T47D (cell line): Measurements from ENCODE around the gene CYP46A1.

Experiments used
- DNase-seq, 2 experiments: peaks; one replicate each; pipeline versions ENCODE4 v3.0.0 to v3.0.0-alpha.2; 2011 to 2012; ENCODE audit warnings: low read depth in 1 of 2, low spot score in 1 of 2
- JUND ChIP-seq: IDR thresholded peaks from 2 replicates; pipeline ENCODE4 v1.6.1; 2012; ENCODE audit warnings: low read depth
- in situ Hi-C: cut with HindIII; loops from 2 replicates; pipeline ENCODE4 v1.10.0; 2016; ENCODE audit warnings: low sequenced_read_pairs, low pct_unique_long_range_greater_than_20kb

CYP46A1 gene

DNA sequence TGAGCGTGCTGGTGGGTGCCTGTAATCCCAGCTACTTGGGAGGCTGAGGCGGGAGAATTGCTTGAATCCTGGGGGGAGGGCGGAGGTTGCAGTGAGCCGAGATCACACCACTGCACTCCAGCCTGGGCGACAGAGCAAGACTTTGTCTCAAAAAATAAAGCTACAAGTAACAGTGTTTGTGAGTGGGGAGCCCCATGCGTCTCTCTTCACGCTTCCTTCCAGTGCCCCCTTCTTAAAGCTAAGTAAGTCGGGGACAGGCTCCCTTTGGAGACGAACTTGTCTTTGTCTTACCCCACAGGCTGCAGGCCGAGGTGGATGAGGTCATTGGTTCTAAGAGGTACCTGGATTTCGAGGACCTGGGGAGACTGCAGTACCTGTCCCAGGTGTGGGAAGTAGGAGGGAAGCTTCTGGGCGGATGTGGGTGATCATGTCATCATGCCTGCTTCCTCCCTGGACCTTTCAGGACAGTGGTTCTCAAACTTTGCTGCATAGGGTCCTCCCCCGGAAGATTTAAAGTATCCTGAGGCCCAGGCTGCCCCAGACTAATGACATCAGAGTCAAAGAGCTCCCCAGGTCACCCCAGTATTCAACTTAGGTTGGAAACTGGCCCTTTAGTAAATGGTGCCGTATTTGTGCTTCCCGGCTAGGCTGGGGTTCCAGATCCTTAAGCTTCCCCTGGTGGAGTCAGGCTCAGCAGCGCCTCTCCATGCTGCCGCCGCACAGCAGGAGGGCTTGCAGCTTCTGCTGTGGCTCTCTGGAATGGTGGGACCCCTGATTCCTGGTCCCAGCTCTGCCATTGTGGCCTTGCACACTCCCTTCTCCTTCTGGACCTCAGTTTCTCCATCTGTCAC lies 37.1 kb downstream of the CYP46A1 start:
- DNase-seq, result no peak
- TF ChIP-seq JUND, result no peak
- in situ Hi-C loops, result no loop called here

DNA sequence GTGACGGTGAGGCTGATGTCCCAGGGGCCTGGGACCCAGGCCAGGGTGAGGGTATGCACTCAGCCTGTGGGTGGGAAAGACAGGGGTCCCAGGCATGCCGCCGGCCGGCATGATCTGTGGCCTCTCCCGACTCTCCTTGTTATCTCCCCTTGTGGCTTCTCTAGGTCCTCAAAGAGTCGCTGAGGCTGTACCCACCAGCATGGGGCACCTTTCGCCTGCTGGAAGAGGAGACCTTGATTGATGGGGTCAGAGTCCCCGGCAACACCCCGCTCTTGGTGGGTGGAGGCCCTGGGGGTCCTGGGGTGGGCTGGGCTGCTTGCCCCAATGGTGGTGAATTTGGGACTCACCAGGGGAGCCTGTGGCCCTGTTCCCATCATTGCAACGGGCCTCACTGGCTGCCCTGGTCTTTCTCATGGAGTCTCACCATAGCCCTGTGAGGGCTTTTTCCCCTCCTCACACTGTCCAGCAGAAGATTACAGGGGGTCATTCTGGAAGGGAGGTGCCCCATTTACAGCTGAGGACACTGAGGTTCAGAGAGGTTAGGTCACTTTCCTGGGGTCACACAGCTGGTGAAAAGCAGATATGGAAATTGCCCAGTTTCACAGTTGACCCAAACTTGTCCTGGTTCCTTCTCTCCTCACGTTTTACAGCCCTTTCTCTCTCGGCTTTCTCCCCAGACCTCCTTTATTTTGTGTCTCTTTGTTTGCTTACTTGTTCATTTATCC lies 37.9 kb downstream of the CYP46A1 start:
- DNase-seq, result no peak
- in situ Hi-C loops, result no loop called here
- no peak for TF ChIP-seq JUND

DNA sequence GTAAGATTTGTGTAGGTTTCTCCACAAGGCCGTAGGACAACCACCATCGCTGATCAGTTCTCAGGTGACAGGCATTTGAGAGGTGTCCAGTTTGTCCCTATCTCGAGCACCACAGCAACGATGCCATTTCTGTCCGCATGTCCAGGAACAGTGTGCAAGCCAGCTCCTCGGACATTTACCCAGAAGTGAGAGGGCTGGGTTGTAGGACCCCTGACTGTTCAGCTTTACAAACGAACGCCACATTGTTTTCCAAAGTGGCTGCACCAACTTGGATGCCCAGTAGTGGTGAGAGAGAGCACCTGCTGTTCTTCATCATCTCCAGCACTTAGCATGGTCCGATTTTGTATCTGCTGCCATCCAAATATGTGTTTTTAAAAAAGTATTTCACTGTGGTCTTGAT lies 38.6 kb downstream of the CYP46A1 start:
- in situ Hi-C loops, result no loop called here
- no peak for TF ChIP-seq JUND
- no peak for DNase-seq

DNA sequence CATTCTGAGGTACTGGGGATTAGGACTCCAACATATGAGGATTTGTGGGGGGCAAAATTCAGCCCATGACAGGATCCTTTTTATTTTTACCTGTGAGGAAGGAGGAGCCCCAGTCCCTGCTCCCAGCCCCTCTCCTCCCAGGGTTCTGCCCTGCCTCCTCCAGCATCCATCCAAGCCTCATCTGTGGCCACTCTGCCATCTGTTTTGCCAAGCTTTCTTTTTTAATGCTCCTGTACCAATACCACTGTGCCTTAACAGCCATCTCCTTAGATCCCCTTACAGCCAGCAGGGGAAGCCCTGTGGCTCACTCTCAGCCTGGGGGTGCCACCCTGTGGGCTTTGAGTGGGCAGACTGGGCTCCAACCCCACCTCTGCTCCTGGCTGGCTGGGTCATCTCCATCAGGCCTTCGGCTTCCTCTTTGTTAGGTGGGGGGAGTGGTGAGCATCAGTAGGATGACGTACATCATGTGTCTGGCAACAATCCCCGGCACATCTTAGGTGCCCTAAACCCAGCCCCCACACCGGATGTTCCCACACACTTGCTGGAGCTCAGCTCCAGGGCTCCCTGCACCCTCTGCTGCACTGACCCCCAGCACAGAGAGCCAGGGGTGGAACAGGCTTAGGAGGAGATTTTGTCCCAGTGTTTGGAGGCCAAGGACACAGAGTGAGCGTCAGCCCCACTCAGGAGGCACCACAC lies 40.2 kb downstream of the CYP46A1 start:
- no peak for DNase-seq
- TF ChIP-seq JUND, result no peak
- in situ Hi-C loops, result no loop called here

DNA sequence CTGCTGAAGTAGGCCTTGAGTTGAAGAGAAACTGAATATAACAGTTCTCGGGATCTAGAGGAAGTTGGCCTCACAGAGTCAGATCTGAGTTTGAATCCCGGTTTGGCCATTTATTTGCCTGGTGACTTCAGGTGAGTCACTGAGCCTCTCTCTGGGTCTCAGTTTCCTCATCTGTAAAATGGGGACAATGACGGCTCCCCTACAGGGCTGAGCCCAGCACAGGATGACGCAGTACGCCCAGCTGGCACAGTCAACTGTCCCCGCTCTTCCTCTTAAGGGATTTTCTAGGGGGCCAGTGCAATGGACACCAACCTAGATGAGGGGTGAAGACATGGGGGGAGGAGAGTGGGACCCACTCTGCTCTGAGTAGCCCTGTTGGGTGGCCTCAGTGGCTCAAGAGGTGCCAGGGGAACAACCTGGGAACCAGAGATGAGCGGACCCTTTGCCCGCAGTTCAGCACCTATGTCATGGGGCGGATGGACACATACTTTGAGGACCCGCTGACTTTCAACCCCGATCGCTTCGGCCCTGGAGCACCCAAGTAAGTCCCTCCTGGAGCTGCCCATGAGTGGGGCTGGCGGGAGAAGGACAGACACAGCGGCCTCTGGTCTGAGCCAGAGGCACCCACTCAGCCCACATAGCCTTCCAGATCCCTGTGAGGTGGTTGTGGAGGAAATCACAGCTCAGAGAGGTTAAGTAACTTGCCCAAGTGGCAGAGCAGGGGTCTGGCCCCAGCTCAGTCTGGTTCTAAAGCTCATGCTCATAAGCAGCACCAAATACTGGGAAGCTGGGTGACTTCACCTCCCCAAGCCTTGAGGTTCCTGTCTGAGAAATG lies 41.1 kb downstream of the CYP46A1 start:
- in situ Hi-C loops, result no loop called here
- no peak for TF ChIP-seq JUND
- no peak for DNase-seq

DNA sequence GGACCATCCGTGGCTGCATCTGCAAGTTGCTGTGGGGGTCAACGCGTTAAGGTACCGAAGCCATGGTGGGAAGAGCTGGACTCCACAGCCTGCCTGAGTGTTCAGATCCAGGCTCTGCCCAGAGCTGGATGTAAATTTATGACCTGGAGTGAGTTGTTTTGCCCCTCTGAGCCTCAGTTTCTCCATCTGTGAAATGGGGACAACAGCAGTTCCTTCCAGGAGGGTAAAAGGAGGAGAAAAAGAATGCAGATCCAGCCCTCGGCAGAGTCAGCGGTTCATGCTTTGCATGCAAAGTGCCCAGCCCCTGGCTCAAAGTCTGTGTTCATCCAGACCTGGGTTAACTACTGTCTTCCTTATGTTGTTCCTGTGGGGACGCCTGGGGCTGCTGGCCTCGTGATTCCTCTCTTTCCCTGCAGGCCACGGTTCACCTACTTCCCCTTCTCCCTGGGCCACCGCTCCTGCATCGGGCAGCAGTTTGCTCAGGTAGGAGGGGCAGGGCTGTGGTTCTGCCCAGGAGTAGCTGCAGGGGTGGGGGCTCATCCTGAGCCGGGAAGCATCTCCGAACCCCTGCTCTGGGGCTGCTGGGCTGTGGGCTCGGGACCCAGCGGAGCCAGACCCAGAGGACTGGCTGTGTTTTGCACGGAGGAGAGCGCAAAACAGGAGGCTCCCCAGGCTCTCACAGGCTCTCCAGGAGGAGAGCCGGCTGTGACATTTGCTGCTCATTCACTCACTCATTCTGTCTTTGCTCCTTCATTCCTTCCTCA lies 41.9 kb downstream of the CYP46A1 start:
- DNase-seq, result no peak
- no peak for TF ChIP-seq JUND
- in situ Hi-C loops, result no loop called here

DNA sequence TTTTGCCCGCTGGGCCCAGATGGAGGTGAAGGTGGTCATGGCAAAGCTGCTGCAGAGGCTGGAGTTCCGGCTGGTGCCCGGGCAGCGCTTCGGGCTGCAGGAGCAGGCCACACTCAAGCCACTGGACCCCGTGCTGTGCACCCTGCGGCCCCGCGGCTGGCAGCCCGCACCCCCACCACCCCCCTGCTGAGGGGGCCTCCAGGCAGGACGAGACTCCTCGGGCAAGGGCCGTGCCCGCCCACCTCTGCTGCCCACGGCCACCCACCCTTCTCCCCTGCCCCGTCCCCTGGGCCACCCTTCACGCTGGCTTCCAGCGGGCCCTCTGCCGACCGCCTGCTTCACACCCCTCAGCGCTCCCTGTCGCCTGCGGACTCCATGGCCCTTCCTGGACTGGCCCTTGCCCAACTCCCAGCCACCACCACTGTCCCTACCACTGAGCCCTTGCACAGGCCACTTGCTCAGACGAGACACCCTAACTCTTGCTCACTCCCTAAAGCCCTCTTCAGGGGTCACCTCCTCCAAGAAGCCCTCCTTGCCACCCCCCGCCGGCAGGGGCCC lies 42.5 kb downstream of the CYP46A1 start:
- DNase-seq, result no peak
- no peak for TF ChIP-seq JUND
- in situ Hi-C loops, result no loop called here

DNA sequence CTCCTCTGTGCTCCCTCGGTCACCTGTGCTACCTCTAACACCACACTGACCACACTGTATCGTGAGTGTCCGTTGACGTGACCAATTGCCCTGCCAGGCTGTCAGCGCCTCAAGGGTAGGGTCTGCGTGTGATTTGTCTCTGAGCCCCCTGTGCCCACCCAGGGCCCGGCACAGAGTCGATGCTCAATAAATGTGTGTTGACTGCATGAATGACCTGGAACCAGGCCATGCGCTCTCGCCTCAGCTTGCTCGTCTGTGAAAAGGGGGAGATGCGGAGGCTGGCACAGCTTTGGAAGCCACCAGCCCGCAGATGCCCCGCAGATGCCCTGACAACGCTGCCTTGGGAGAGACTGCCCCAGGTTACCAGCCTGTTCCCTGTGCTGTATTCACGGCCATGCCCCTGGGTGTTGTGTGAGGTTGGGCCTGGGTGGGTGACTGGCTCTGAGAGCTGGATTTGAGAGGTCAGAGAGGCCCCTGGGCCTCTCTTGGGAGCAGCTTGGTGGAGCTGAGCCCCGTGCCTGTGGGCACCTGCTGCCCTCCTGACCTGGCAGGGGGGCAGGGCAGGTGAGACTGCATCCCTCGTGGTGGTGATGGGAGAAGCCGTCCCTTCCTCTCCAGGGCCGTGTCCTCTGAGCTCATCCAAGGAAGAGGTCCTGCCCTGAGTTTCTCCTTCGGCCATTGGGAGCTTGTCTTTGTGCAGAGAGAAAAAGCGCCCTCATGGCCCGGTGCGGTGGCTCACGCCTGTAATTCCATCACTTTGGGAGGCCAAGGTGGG lies 43.2 kb downstream of the CYP46A1 start:
- TF ChIP-seq JUND, result no peak
- in situ Hi-C loops, result no loop called here
- no peak for DNase-seq

DNA sequence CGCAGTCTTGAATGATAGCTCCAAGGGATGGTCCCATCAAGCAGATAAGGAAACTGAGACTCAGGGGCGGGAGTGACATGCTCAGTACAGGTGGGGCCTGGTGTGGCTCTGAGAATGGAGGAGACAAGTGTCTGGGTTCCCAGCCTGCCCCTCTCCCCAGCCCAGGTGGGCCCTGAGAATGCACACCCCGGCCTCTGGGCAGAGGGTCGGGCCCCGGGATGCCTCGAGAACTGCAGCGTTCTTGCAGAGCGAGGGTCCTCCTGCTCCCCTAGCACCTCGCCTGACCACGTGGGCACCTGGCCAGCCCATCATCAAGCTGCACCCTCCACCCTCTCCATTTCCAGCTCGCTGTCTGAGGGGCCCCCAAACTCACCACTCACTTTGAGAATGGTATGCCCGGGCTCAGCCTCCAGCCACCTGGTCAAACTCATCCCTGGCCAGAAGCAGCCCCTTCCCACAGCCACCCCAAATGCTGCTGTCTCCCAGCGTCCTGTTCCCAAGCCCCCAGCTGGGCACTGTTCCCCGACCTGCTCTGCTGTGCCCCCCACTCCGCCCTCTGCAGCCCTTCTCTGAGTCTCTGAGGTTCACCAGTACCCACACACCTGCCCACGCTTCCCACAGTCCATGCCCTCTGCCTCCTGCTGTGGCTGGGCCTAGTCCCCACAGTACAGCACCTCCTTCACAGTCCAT lies 44.3 kb downstream of the CYP46A1 start:
- no peak for DNase-seq
- no peak for TF ChIP-seq JUND
- in situ Hi-C loops, result no loop called here

DNA sequence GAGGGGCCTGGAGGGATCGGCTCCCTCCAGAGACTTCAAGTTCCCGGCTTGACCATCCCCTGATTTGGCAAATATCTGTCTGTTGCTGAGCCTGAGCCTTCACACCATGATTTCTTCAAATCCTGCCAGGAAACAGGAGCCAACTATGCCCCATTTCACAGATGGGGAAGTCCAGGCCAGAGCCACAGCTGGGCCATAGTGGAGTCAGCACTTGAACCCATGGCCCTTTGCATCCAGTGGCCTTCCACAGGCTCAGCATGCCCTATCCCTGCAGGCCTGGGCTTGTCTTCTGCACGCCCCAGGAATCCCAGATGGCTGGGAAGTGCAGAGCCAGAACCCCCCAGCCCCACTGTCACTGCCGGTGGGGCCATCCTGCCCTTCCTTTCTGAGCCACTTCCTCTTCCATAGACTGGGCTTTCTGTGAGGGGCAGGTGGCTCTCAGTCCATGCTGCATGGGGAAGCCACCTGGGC lies 44.9 kb downstream of the CYP46A1 start:
- in situ Hi-C loops, result no loop called here
- DNase-seq, result no peak
- no peak for TF ChIP-seq JUND
